Ovary (tissue), 10 donors: Measurements from ENCODE around the gene TBC1D28. TPM values are rescaled to one million over a fixed set of nuclear protein-coding genes. Genes with fewer than 3 reads are reported as not detected.
"Not testable (repeated sequence)": the region's sequence is repeated elsewhere in the genome, so short reads cannot be mapped to it uniquely, and the experiment has no call there.

Experiments
- DNase-seq, 5 donors: peaks; one replicate each; pipeline ENCODE4 v3.0.0-alpha.2; 2019 to 2020
- H3K27ac ChIP-seq, 2 donors: fragments of 200-600 bp; one replicate each; pipeline versions ENCODE4 v1.5.1 to v1.8.0; 2019 to 2022
- H3K27me3 ChIP-seq: fragments of 200-600 bp; one replicate; pipeline ENCODE4 v1.8.0; 2022
- H3K36me3 ChIP-seq: fragments of 200-600 bp; sonication (generic); one replicate; pipeline ENCODE4 v1.5.1; 2019
- H3K4me1 ChIP-seq: one replicate; pipeline ENCODE4 v1.8.1; 2013; ENCODE audit warnings: mild to moderate bottlenecking, moderate library complexity; ENCODE audit not compliant: insufficient read depth
- H3K4me3 ChIP-seq: fragments of 200-600 bp; sonication (generic); one replicate; pipeline ENCODE4 v1.5.1; 2017
- H3K9me3 ChIP-seq, 2 donors: fragments of 200-600 bp in 1 of 2; sonication (generic) in 1 of 2; one replicate each; pipeline versions ENCODE4 v1.5.1 to v1.8.1; 2013 to 2019; ENCODE audit warnings: mild to moderate bottlenecking in 1 of 2, moderate library complexity in 1 of 2
- WGBS, 3 donors: extraction: QIAGEN DNeasy Blood & Tissue Kit in 1 of 3; methylation state at CpG; one replicate each; pipeline versions ENCODE4 v1.1.5 to v1.1.7; 2013 to 2017; 5-methylcytosine and 5-hydroxymethylcytosine counted together
- intact Hi-C, 4 donors: fragments of 100-400 bp; cut with DNase I; formaldehyde crosslinking; loops; one replicate each; pipeline versions ENCODE4 v1.11.0 to v1.15.1; 2022 to 2023
- long read RNA-seq, 3 donors: library from polyadenylated mRNA in 2 of 3; unstranded in 2 of 3; transcript quantifications; one replicate each; pipeline ENCODE4 v2.0.0 and lab custom pipeline, GENCODE V29; 2021 to 2026
- polyA plus RNA-seq, 2 donors: library from polyadenylated mRNA; stranded (reverse); fragments of 200-250 nt in 1 of 2; fragments of 350-450 nt in 1 of 2; fragmentation: Illumina TruSeq in 1 of 2; extraction: RNeasy Lipid Tissue Mini Kit (QIAGEN cat#74804) in 1 of 2; gene quantifications; one replicate each; pipeline ENCODE4 v1.2.3, GENCODE V29; 2013 to 2014
- total RNA-seq, 7 donors: library from RNA; depleted of rRNA in 2 of 7; stranded (reverse); fragments of >200 nt in 2 of 7; fragmentation: NEBNext Ultra II Directional in 3 of 7; extraction: Animal tissue kit (Norgen Biotek cat#: 25700) in 3 of 7; gene quantifications; one replicate each; pipeline versions ENCODE4 v1.1.0 to v1.2.4, GENCODE V29; 2016 to 2023
- donor health status: DM: no; HTN: no; CAD: no; lungs with moderate emphysema.
- donor health status: DM: no; HTN: no; CAD: no.
- donor health status: Bipolar disorder and iron deficiency.
- donor health status: DM: yes; HTN: yes; CAD: no.
- donor health status: DM: no; HTN: no; CAD: no.
- donor health status: DM: yes; HTN: yes; CAD: no.

Gene TBC1D28
- total RNA-seq, result not detected
- not detected for polyA plus RNA-seq
- long read RNA-seq, donor 1, result 0 reads
- long read RNA-seq, donor 2, partial matches to known transcripts, result 71 of 71 reads
- long read RNA-seq, donor 2, other reads (novel, unspliced or antisense), result 0 of 71 reads
- long read RNA-seq, donor 3, result 0 reads

GRCh38 chr17:18644291-18644690 is at the start of gene TBC1D28:
Gene TBC1D28, minus strand, starts transcription at chr17:18644391. Its CDS starts 3,039 bp downstream, at chr17:18641352.
- 89 to 91% (median 90%) methylated on average over 9 of the region's 9 CpGs for WGBS, 3 donors
- not testable (repeated sequence) for H3K27ac ChIP-seq

DNA sequence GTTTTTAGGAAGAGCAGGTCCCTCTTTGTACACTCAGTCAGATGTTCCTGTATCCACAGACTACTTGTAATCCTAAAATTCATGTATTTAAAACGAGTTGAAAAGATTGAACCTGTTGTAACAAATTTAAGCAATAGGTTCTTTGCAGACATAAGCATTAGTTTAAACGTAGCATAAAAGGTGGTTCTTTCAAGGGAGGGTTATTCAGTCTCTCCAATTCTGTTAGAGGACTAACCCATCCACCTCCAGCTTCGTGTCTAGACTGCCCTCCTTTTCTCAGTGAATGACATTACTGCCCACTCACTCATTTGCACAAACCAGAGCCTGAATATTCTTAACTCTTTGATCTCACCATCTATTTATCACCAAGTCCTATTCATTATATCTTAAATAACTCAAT is 38.5 kb upstream of the TBC1D28 start:
- H3K4me1 ChIP-seq, intact Hi-C loops, DNase-seq, H3K27ac ChIP-seq, H3K9me3 ChIP-seq, H3K36me3 ChIP-seq, H3K27me3 ChIP-seq: not testable (repeated sequence)
- peak overlapping the region; percentile 53 for H3K4me3 ChIP-seq
- 0 to 4% (median 0%) methylated on average over 3 of the region's 3 CpGs for WGBS, 3 donors

More at GRCh38 chr17:18644291-18644690, at the start of gene TBC1D28:
- intact Hi-C loops, H3K27me3 ChIP-seq, DNase-seq, H3K9me3 ChIP-seq, H3K36me3 ChIP-seq, H3K4me3 ChIP-seq, H3K4me1 ChIP-seq: not testable (repeated sequence)

DNA sequence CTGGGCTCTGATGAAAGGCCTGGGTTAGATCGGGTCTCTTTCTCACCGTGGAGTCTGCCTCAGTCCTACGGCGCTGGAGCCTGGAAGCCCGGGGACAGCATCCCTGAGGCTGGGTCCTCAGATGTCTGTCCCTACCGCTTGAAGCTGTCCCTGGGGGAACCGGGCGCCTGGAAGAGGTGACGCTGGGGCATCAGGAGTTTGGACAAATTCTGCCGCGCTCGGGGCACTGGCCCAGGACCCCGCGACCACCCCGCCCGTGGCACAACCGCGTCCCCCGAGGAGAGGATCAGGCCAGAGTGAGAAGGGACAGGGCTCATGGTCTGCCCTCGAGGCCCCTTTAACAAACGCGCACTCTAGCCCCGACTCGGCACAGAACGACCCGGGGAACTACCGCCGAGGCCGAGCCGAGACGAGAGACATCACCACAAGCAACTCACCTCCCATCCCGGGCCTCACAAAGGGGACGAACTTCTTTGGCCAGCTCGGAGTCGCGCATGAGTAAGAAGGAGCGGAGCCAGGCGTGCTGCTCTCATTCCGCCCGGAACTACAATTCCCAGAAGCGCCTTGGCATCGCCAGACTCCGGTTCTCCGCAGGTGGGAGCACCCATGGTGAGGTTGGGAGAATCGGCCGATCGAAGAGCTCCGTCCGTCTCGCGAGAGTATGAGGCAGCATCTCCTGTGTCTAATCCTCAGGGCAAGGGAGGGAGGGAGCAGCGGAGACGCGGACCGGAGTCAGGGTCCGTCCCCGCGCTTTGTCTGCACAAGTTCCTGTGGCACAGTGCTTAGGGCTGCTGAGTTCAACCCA is 37.8 kb upstream of the TBC1D28 start, which contains the start of gene FOXO3B:
Gene FOXO3B, minus strand, starts transcription at position 548 of the 805 bp plus-strand sequence. CDS start 663 bp downstream, outside the sequence.
- Histone ChIP-seq H3K4me3 (peak within 1 kb of the TSS; percentile 53), H3K27ac (peak within 1 kb of the TSS in 1 of 2 donors; percentile 75)
- H3K4me1 ChIP-seq, H3K27me3 ChIP-seq, H3K36me3 ChIP-seq, intact Hi-C loops, H3K9me3 ChIP-seq: not testable (repeated sequence)
- DNase-seq, result peak; percentile 90 to 97 (median 94)
- 0 to 2% (median 1%) methylated on average over 16 to 54 of the region's 58 CpGs for WGBS, 3 donors

DNA sequence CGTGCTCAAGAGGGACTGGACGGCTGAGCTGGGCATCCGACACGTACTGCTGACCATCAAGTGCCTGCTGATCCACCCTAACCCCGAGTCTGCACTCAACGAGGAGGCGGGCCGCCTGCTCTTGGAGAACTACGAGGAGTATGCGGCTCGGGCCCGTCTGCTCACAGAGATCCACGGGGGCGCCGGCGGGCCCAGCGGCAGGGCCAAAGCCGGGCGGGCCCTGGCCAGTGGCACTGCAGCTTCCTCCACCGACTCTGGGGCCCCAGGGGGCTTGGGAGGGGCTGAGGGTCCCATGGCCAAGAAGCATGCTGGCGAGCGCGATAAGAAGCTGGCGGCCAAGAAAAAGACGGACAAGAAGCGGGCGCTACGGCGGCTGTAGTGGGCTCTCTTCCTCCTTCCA is 33.2 kb upstream of the TBC1D28 start:
- intact Hi-C loops, result not testable (repeated sequence)
- 98 to 99% (median 99%) methylated on average over 26 to 29 of the region's 29 CpGs for WGBS, 3 donors

DNA sequence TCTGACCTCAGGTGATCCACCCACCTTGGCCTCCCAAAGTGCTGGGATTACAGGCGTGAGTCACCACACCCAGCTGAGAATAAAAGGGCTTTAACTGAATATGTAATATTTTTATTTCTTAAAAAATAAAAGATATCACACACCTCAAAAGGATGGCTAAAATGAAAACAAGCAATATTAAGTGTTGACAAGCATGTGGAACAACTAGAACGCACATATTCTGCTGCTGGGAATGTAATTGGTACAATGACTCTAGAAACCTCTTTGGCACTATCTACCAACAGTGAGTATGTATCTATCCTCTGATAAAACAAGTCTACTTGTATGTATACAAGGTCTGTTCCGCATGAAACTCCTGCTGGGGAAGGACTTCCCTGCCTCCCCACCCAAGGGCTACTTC is 32.7 kb upstream of the TBC1D28 start:
- H3K4me3 ChIP-seq, H3K27me3 ChIP-seq, DNase-seq, H3K9me3 ChIP-seq, H3K27ac ChIP-seq, intact Hi-C loops, H3K36me3 ChIP-seq, H3K4me1 ChIP-seq: not testable (repeated sequence)
- WGBS, 3 donors, result 98% methylated on average over 3 of the region's 3 CpGs

More for the DNA sequence above, 33.2 kb upstream of the TBC1D28 start:
- H3K9me3 ChIP-seq, H3K4me1 ChIP-seq, H3K4me3 ChIP-seq, DNase-seq, H3K36me3 ChIP-seq, H3K27ac ChIP-seq, H3K27me3 ChIP-seq: not testable (repeated sequence)

GRCh38 chr17:18672395-18673227 is 28.4 kb upstream of the TBC1D28 start:
- H3K4me1 ChIP-seq, H3K27me3 ChIP-seq, H3K36me3 ChIP-seq, H3K9me3 ChIP-seq, H3K4me3 ChIP-seq, DNase-seq, intact Hi-C loops, H3K27ac ChIP-seq: not testable (repeated sequence)
- WGBS, 3 donors, result 94 to 98% (median 95%) methylated on average over 34 to 80 of the region's 102 CpGs

- H3K27me3 ChIP-seq, H3K4me1 ChIP-seq, H3K4me3 ChIP-seq, DNase-seq, intact Hi-C loops, H3K9me3 ChIP-seq, H3K27ac ChIP-seq, H3K36me3 ChIP-seq: not testable (repeated sequence)
- 93 to 100% (median 94%) methylated on average over 1 of the region's 1 CpG for WGBS, 3 donors
These were observed 24.4 kb upstream of the TBC1D28 start for GRCh38 chr17:18668625-18669024.

DNA sequence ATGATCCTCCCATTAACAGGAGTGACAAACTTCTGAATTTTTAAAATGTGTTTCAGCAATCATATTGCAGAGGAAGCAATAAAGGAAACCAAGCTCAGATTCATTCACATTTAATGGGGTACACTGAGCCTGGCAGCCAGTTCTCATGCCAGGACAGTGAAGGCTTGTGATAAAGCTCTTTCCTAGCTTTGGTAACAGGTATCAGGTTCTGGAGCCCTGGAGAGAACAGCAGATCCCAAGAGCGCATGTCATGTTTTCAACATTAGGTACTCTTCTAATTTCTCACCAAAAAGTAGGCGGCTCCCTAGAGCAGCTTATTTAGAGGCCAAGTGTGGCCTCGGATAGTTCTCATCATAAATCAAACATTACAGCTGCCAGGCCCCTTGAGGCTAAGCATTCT is 23.3 kb upstream of the TBC1D28 start:
- 97 to 100% (median 98%) methylated on average over 3 of the region's 3 CpGs for WGBS, 3 donors
- H3K27ac ChIP-seq, H3K9me3 ChIP-seq, DNase-seq, H3K27me3 ChIP-seq, H3K36me3 ChIP-seq, H3K4me3 ChIP-seq, H3K4me1 ChIP-seq, intact Hi-C loops: not testable (repeated sequence)

DNA sequence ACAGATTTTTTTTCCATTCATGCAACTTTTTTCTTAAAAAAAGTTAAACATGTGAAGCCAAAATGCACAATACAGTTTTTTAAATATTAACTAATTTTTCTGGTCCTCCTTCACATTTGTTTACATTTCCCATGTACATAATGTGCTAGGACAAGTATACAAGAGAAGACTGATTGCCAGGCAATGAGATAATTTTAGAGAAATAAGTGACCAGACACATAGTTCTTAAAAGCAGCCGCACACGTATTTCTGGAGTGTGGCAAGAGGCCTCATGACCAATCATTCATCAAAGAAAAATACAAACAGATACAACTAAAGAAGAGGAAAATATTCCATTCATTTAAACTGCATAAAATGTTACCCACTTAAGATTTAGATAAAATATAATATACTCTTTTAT is 22.1 kb upstream of the TBC1D28 start:
- DNase-seq, result not testable (repeated sequence)

DNA sequence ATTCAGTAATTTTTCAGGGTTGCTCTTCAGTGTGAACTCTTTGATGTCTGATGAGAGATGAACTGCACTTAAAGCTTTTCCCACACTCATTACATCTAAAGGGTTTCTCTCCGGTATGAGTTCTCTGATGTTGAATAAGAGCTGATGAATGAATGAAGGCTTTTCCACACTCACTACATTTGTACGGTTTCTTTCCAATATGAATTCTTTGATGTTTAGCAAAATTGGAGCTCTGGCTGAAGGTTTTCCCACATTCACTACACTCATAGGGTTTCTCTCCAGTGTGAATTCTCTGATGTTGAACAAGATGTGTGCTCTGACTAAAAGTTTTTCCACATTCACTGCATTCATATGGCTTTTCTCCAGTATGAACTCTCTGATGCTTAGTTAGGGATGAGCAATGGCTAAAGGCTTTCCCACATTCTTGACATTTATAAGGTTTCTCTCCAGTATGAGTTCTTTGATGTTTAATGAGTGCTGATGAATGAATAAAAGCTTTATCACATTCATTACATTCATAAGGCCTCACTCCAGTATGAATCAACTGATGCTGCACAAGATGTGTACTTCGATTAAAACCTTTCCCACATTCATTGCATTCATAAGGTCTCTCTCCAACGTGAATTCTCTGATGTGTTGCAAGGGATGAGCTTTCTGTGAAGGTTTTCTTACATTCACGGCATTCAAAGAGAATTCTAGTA is 17.9 kb upstream of the TBC1D28 start:
- WGBS, 3 donors, result 89 to 91% (median 91%) methylated on average over 5 of the region's 5 CpGs
- H3K27me3 ChIP-seq, DNase-seq, intact Hi-C loops, H3K27ac ChIP-seq, H3K4me1 ChIP-seq, H3K4me3 ChIP-seq, H3K36me3 ChIP-seq, H3K9me3 ChIP-seq: not testable (repeated sequence)

More for the DNA sequence above, 22.1 kb upstream of the TBC1D28 start:
- H3K4me3 ChIP-seq, H3K9me3 ChIP-seq, H3K36me3 ChIP-seq, H3K4me1 ChIP-seq, H3K27me3 ChIP-seq, intact Hi-C loops, H3K27ac ChIP-seq: not testable (repeated sequence)
- 88 to 100% (median 97%) methylated on average over 2 of the region's 2 CpGs for WGBS, 3 donors

GRCh38 chr17:18650094-18650493 is 5.9 kb upstream of the TBC1D28 start:
- H3K4me1 ChIP-seq, DNase-seq, H3K4me3 ChIP-seq, intact Hi-C loops, H3K27me3 ChIP-seq, H3K27ac ChIP-seq, H3K9me3 ChIP-seq, H3K36me3 ChIP-seq: not testable (repeated sequence)
- WGBS, 3 donors, result 49 to 60% (median 56%) methylated on average over 19 to 23 of the region's 23 CpGs
